GM19193 (cell line): ENCODE results near the gene SMR3B.

ENCODE experiments used
- POLR2A ChIP-seq: IDR thresholded peaks from 4 replicates; pipeline ENCODE4 v1.6.1; 2011; ENCODE audit not compliant: insufficient read depth, insufficient read length; ENCODE audit errors: extremely low read depth

SMR3B gene

GRCh38 chr4:70382691-70383181, at the start of gene SMR3B:
TSS of gene SMR3B (plus strand) at chr4:70383131. CDS start at chr4:70384511, 1,380 bp downstream.
- no peak for TF ChIP-seq POLR2A

GRCh38 chr4:70334681-70335080, 48.2 kb upstream of the SMR3B start, which contains the start of gene CABS1:
TSS of gene CABS1 (plus strand) at chr4:70334981. CDS start at chr4:70335040, 59 bp downstream.
- no peak for TF ChIP-seq POLR2A

- TF ChIP-seq POLR2A = no peak
Measured at GRCh38 chr4:70336043-70336442, 46.9 kb upstream of the SMR3B start.

GRCh38 chr4:70337886-70338420, 45.0 kb upstream of the SMR3B start:
- no peak for TF ChIP-seq POLR2A

GRCh38 chr4:70356185-70356584, 26.7 kb upstream of the SMR3B start:
- no peak for TF ChIP-seq POLR2A

GRCh38 chr4:70359115-70359661, 23.7 kb upstream of the SMR3B start:
- TF ChIP-seq POLR2A = no peak

GRCh38 chr4:70360460-70360859, 22.5 kb upstream of the SMR3B start, which contains the start of gene SMR3A:
TSS of gene SMR3A (plus strand) at chr4:70360760. CDS start at chr4:70362116, 1,356 bp downstream.
- TF ChIP-seq POLR2A = no peak

- no peak for TF ChIP-seq POLR2A
Measured at GRCh38 chr4:70364002-70364401, 18.9 kb upstream of the SMR3B start.

- TF ChIP-seq POLR2A = no peak
Measured at GRCh38 chr4:70365479-70365878, 17.5 kb upstream of the SMR3B start.

GRCh38 chr4:70367813-70368212, 15.1 kb upstream of the SMR3B start:
- TF ChIP-seq POLR2A = no peak

GRCh38 chr4:70371987-70372386, 10.9 kb upstream of the SMR3B start:
- TF ChIP-seq POLR2A = no peak

- no peak for TF ChIP-seq POLR2A
Measured at GRCh38 chr4:70372760-70373159, 10.2 kb upstream of the SMR3B start.

- no peak for TF ChIP-seq POLR2A
Measured at GRCh38 chr4:70380578-70380977, 2.4 kb upstream of the SMR3B start.

- TF ChIP-seq POLR2A = no peak
Measured at GRCh38 chr4:70392057-70392776, 9.3 kb downstream of the SMR3B start.

GRCh38 chr4:70397580-70397979, 14.6 kb downstream of the SMR3B start, which contains the start of gene OPRPN:
TSS of gene OPRPN (plus strand) at chr4:70397940. CDS start at chr4:70399286, 1,346 bp downstream.
- TF ChIP-seq POLR2A = no peak

GRCh38 chr4:70399319-70399718, 16.4 kb downstream of the SMR3B start:
- no peak for TF ChIP-seq POLR2A

- no peak for TF ChIP-seq POLR2A
Measured at GRCh38 chr4:70402762-70403161, 19.8 kb downstream of the SMR3B start.

- TF ChIP-seq POLR2A = no peak
Measured at GRCh38 chr4:70405765-70406164, 22.8 kb downstream of the SMR3B start.
